HG03378 (cell line): ENCODE data around the gene AXL.
A peak's percentile ranks its signal among the peaks of the same experiment; 100 is the strongest.
"Not testable (repeated sequence)": the region's sequence is repeated elsewhere in the genome, so short reads cannot be mapped to it uniquely, and the experiment has no call there.

Experiments used
- ATAC-seq: cut with Tn5 transposase; IDR thresholded peaks from one replicate; pipeline ENCODE4 v1.9.1; 2021; ENCODE audit warnings: mild to moderate bottlenecking, moderate library complexity; ENCODE audit not compliant: unreplicated experiment

AXL gene

GRCh38 chr19:41269055-41269454 lies 50.0 kb downstream of the AXL start:
- ATAC-seq = no peak

DNA sequence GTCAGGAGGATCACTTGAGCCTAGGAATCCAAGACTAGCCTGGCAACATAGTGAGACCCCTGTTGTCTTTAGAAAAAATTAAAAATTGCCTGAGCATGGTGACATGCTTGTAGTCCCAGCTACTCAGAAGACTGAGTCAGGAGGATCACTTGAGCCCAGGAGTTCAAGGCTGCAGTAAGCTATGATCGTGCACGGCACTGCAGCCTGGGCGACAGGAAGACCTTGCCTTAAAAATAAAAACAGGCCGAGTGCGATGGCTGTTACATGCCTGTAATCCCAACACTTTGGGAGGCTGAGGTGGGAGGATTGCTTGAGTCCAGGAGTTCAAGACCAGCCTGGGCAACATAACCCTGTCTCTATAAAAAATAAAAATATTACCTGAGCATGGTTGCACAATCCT lies 50.5 kb downstream of the AXL start:
- ATAC-seq = no peak

DNA sequence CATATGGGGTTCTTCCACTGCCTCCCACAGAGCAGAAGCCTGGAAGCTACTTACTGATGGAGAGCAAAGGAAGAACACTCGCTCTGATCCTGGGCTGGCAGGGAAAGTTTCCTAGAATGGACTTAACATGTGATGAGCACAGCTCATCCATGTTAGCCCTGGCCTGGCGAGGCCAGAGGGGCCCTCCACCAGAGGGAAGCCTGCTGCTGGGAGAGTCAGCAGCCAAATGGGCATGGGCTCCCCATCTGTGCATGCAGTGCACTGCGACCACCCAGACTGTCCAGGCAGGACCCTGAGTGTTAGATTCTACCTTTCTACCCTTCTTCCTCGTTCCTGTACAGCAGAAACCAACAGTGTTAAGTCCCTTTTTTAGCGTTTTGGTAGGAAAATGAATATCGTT lies 54.1 kb downstream of the AXL start:
- ATAC-seq = no peak

DNA sequence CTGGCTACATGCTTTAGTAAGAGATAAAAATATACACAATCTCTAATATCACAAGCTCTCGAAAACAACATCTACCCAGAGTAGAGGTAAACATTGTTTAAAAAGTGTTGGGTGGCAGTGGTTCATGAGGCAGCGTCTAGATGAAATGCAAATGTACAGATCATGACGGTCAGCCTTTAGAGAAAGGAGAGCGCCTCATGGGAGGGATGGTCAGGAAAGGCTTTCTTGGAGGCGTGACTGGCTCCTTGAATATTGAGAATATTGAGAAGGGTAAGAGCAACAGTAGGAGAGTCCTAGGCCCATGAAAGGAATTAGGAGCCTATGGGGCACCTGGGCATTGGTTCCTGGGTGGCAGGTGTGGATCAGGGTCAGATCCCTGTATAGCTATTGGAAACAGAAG lies 55.8 kb downstream of the AXL start:
- ATAC-seq = no peak

DNA sequence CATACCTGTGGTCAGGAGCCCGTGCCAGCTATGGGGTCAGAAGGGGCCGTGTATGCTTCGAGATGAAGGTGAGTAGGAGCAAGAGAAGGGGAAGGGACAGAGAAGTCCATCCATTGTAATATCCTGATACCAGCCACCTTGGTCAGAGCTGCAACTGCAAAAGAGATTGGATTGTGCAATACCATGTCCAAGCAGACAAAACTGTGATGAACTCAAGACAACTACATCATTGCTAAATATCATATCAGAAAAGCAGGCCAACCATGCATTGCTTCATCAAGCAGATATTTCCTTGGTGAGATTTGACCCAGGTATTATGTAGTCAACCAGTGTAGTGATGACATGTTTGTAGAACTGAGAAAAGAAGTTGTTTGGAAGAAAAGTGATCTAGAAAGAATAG lies 57.2 kb downstream of the AXL start:
- ATAC-seq = no peak

GRCh38 chr19:41278478-41278877 lies 59.5 kb downstream of the AXL start:
- no peak for ATAC-seq

DNA sequence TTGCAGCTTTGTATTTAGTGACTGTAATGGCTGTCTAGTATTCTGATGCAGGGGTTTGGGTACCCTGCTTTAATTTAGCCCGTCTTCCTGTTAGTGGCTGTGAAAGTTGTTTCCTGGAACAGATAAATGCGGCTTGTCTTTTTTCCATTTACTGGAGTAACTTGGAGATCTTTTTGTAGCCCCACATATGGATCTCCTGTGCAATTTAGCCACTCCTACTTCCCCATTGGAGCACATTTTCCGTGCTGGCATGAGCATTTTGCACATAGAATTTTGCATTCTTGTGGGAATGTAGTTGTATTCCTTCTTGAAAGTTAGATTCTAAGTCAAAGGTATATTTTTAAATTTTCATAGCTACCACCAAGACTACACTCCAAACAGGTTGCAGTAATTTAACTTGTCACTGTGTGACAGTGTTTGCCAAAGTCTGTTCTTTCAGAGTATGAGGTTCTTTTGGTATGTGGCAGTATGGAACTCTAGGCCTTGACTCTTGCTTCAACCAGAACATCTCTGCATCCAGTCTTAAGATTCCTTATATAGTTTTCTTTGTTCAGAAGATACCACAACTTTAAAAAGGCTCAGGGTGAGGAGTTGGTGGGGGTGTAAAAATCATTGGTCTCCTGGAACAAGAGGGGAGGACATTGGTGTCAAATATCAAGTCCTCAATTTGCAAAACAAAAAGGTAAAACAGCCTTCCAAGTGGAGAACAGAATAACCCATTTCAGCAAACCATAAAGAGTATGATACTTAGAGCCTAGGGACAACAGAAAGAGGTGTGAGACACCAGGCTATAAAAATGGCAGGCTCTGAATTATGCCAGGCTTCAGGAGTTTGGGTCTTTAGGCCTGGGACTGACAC lies 69.9 kb downstream of the AXL start:
- no peak for ATAC-seq

GRCh38 chr19:41289814-41290213 lies 70.8 kb downstream of the AXL start:
- not testable (repeated sequence) for ATAC-seq

- no peak for ATAC-seq
Observed at GRCh38 chr19:41294393-41294792, 75.4 kb downstream of the AXL start.

DNA sequence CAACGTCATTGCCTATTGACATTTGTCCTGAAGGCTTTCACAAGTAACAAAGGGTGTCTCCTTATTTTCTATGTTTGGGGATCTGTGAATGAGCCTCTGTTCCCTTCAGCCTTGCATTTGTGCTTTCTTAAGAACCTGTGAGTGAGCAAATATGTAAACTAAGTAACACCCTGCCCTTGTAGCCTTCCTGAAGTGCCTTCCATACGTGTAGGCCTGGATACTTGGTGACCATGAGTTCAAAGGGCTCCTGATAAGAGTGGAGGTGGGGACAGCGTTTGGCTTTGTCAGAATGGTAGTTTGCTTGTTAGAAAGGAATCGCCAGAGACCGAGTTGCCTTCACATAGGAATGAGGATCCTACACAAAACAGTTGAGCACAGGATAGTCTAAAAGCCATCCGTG lies 76.5 kb downstream of the AXL start:
- ATAC-seq = no peak

- no peak for ATAC-seq
Observed at GRCh38 chr19:41296433-41296871, 77.4 kb downstream of the AXL start.

GRCh38 chr19:41297628-41298347 lies 78.8 kb downstream of the AXL start:
- peak; percentile 58 for ATAC-seq

DNA sequence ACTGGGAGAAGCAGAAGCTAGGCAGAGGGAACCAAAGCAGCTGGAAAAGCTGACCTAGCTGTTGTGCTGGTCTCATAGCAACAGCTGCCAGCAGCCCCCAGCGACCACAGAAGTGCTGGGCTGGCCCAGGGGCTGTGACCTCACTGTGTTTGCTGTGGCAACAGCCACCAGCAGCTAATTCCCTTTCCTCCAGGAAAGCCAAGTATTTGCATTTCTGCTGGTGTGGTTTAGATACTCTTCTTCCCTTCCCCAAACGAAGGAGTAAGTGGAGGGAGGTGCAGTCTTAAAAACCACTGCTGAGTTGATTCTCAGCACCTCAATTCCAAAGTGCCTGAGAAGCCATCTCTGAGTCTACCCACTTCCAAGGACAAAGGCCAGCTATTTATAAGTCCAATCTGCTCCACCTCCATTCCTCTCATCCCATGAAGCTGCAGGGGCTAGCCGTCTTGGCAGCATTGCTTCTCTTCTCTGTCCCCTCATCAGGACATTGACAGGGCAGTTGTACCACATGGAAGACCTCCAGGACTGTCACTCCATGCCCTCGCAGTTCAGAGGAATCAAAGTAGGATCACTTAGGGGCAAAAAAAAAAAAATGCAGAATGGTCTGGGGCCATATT lies 79.4 kb downstream of the AXL start:
- ATAC-seq = peak; percentile 13

DNA sequence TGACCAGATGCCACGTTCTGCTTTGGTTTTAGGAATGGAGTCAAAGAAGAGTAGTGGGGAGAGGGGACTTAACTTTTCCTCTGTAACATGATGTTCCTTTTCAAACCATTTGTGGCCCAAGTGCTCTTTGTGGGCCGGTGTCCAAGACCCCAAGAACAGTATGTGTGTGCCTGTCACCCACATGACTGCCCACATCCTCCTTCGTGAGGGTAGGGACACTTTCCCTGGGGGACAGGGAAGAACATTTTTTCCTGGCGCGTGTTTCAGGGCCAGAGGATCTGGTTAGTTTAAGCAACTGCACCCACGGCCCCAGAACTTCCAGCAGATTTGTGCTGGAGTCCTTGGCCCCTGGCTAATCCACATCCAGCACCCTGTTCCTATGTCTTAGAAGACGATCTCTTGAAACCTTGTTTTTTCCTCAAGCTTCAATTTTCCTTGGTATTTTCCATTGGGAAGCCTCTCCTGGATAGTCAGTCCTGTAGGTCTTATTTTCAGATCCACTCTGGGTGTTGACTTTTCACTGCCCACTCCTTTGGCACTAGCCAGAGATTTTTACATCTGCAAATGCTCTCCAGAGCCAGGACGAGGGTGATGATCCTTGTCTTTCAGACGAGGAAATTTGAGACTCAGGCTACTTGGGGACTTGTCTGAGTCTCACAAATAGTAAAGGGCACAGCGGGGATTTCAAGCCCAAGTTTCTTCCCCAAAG lies 80.2 kb downstream of the AXL start:
- no peak for ATAC-seq

DNA sequence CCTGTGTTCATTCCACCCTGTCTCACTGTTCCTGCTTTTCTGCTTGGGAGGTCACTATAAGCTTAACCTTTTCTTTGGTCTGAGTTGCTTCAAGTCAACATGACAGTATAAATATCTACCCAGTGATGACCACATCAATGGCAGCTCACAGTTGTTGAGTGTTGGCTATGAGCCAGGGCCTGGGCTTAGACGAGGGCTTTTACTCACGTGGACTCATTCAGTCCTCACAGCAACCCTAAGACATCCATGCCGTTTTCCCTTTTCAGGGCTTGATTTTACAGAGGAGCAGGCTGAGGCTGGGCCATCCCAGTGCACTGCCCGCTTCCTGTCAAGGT lies 80.7 kb downstream of the AXL start:
- no peak for ATAC-seq

DNA sequence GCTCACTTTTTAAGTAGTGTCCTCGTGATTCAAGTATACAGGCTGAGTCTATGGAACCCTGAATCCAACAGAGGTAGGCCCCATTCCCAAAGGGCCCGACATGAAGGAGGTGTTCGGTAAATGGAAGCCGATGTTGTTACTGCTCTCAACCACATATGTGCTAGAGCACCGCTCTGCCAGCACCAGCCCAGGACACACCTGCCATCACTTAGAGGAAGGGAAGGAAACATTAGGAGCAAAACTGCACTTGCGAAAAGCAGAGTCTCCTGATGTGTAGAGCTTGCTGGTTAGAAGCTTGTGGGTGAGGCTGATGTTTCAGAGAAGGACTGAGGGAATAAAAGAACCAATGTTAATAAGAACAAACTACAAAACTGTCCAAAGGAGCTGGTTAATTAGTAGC lies 81.5 kb downstream of the AXL start:
- ATAC-seq = no peak

DNA sequence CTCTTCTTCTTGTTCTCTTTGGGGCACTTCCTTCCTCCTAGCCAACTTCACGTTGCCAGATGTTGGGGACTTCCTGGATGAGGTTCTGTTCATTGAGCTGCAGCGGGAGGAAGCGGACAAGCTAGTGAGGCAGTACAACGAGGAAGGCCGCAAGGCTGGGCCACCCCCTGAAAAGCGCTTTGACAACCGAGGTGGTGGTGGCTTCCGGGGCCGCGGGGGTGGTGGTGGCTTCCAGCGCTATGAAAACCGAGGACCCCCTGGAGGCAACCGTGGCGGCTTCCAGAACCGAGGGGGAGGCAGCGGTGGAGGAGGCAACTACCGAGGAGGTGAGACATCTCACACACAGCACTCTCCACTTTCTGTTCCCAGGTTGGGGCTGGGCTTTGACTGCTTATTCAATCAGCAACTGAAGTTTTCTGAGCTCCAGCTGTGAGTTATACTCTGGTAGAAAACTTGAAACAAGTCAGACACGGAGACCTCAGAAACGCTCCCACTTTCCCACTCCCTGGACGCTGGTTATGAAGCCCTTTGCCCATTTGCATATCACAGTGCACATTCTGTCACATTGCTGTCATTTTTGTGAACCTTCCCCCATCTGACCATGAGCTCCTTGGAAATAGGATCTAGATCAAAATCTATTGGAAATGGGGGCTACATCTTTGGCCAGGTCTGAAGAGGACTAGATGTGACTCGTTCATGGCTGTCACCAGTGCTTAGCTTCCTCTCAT lies 83.8 kb downstream of the AXL start:
- no peak for ATAC-seq

DNA sequence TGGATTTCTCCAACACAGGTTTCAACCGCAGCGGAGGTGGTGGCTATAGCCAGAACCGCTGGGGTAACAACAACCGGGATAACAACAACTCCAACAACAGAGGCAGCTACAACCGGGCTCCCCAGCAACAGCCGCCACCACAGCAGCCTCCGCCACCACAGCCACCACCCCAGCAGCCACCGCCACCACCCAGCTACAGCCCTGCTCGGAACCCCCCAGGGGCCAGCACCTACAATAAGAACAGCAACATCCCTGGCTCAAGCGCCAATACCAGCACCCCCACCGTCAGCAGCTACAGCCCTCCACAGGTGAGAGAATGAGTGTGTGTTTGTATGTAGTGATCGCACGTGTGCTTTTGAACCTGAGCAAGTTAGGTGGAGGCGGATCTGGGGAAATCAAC lies 84.9 kb downstream of the AXL start:
- no peak for ATAC-seq

DNA sequence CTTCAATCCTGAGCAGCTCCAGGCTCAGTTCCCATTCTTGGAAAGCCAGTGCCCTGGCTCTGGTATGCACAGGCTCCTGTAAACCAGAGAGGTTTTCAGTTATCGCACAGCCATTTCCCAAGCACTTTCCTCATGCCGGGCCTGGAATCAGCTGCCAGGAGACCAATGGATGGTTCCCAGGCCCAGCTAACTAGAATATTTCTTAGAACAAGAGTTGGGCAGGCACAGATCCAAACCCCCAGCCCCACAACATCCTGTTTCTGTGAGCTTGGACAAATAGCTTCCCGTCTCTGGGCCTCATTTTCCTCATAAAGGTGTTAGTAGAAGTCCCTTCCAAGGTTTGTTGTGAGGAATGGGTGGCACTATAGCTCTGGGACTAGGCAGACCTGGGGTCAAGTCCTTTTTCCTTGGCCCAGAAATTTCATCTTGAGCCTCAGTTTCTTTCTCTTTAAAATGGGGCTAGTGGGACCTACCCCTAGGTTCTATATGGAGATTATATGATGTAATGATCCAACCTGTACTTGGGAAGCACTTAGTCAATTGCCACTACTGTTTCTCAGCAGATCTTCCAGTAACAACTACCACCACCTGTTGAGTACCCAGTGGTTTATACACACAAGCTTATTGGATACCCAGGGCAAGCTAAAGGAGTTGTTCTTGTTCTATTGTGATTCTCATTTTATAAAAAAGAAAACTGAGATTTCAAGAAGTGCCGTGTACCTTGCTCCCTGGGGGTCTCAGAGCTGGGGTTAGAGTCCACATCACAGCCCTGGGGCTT lies 85.9 kb downstream of the AXL start:
- no peak for ATAC-seq
